ENCODE data around the gene ERLEC1.
"Not testable (repeated sequence)": the region's sequence is repeated elsewhere in the genome, so short reads cannot be mapped to it uniquely, and the experiment has no call there.

Gene ERLEC1

GRCh38 chr2:53786705-53787613, at the start of gene ERLEC1, which contains the start of gene ASB3:
ERLEC1 (plus strand) TSS chr2:53787044; CDS start chr2:53787211, 167 bp downstream.
ASB3 (minus strand) TSS chr2:53786953; CDS start chr2:53765572, 21,381 bp downstream.
- peak; percentile 90 for DNase-seq

- DNase-seq = no peak
Observed at GRCh38 chr2:53737091-53737490, 49.8 kb upstream of the ERLEC1 start.

GRCh38 chr2:53739032-53739431, 47.8 kb upstream of the ERLEC1 start:
- no peak for DNase-seq

- DNase-seq = no peak
Observed at GRCh38 chr2:53740170-53740569, 46.7 kb upstream of the ERLEC1 start.

GRCh38 chr2:53744395-53745065, 42.3 kb upstream of the ERLEC1 start:
- no peak for DNase-seq

- no peak for DNase-seq
Observed at GRCh38 chr2:53750041-53750768, 36.6 kb upstream of the ERLEC1 start.

GRCh38 chr2:53751728-53752127, 35.1 kb upstream of the ERLEC1 start:
- no peak for DNase-seq

GRCh38 chr2:53752385-53752784, 34.5 kb upstream of the ERLEC1 start:
- DNase-seq = no peak

GRCh38 chr2:53753041-53753440, 33.8 kb upstream of the ERLEC1 start:
- no peak for DNase-seq

GRCh38 chr2:53755121-53755520, 31.7 kb upstream of the ERLEC1 start:
- DNase-seq = no peak

GRCh38 chr2:53756644-53757043, 30.2 kb upstream of the ERLEC1 start:
- no peak for DNase-seq

- DNase-seq = not testable (repeated sequence)
Observed at GRCh38 chr2:53757206-53757605, 29.6 kb upstream of the ERLEC1 start.

GRCh38 chr2:53765767-53766166, 21.1 kb upstream of the ERLEC1 start:
- no peak for DNase-seq

GRCh38 chr2:53767405-53768241, 19.2 kb upstream of the ERLEC1 start, which contains the start of gene CHAC2:
CHAC2 (plus strand) TSS chr2:53767804; CDS start chr2:53767887, 83 bp downstream.
- DNase-seq = peak; percentile 66

- no peak for DNase-seq
Observed at GRCh38 chr2:53768242-53768542, 18.7 kb upstream of the ERLEC1 start.

- DNase-seq = no peak
Observed at GRCh38 chr2:53769318-53769945, 17.4 kb upstream of the ERLEC1 start.

- DNase-seq = no peak
Observed at GRCh38 chr2:53770264-53770663, 16.6 kb upstream of the ERLEC1 start.

- DNase-seq = no peak
Observed at GRCh38 chr2:53777134-53777533, 9.7 kb upstream of the ERLEC1 start.

- no peak for DNase-seq
Observed at GRCh38 chr2:53778536-53779162, 8.2 kb upstream of the ERLEC1 start.

GRCh38 chr2:53780056-53780455, 6.8 kb upstream of the ERLEC1 start:
- no peak for DNase-seq

GRCh38 chr2:53782676-53783075, 4.2 kb upstream of the ERLEC1 start:
- no peak for DNase-seq

Data from GDM1 (cell line).